Natural killer cell (primary cell): ENCODE measurements around the gene RGMA. TPM values are rescaled to one million over a fixed set of nuclear protein-coding genes. Genes with fewer than 3 reads are reported as not detected.

Experiments used
- ATAC-seq, 3 donors: fragments of 150-1000 bp in 2 of 3; fragments of 200-7000 bp in 1 of 3; cut with Tn5 transposase; 1 replicate in 1 of 3; 2 replicates in 2 of 3; pipeline ENCODE4 v1.10.0; 2021; ENCODE audit warnings: mild to moderate bottlenecking in 2 of 3, moderate library complexity in 2 of 3
- DNase-seq, 2 donors: peaks; one replicate each; pipeline versions ENCODE4 v3.0.0 to v3.0.0-alpha.2; 2013 to 2021; ENCODE audit warnings: mixed read lengths in 1 of 2
- H3K27ac ChIP-seq: one replicate; pipeline ENCODE4 v1.5.1; 2013; ENCODE audit warnings: mild to moderate bottlenecking, low read length
- H3K27me3 ChIP-seq: one replicate; pipeline ENCODE4 v1.6.1; 2013; ENCODE audit warnings: low read length; ENCODE audit not compliant: control insufficient read depth, insufficient read depth
- H3K36me3 ChIP-seq: one replicate; pipeline ENCODE4 v1.6.1; 2013; ENCODE audit warnings: low read length; ENCODE audit not compliant: control insufficient read depth, insufficient read depth
- H3K4me1 ChIP-seq: one replicate; pipeline ENCODE4 v1.6.1; 2013; ENCODE audit warnings: low read length; ENCODE audit not compliant: control insufficient read depth, insufficient read depth
- H3K4me3 ChIP-seq: one replicate; pipeline ENCODE4 v1.5.1; 2013; ENCODE audit warnings: low read length
- H3K9me3 ChIP-seq: one replicate; pipeline ENCODE4 v1.6.1; 2013; ENCODE audit warnings: low read length; ENCODE audit not compliant: control insufficient read depth, insufficient read depth
- H3K27ac Mint-ChIP-seq, 2 donors: one replicate each; pipeline ENCODE4 v1.8.0; 2022; ENCODE audit warnings: mild to moderate bottlenecking in 2 of 2, mixed read lengths in 2 of 2, moderate library complexity in 1 of 2
- H3K27me3 Mint-ChIP-seq, 2 donors: one replicate each; pipeline ENCODE4 v1.8.0; 2022; ENCODE audit warnings: low read depth in 2 of 2, mixed read lengths in 2 of 2
- H3K36me3 Mint-ChIP-seq: one replicate; pipeline ENCODE4 v1.8.0; 2022; ENCODE audit warnings: mixed read lengths
- H3K4me1 Mint-ChIP-seq, 2 donors: one replicate each; pipeline ENCODE4 v1.8.0; 2022; ENCODE audit warnings: mixed read lengths in 2 of 2
- H3K4me3 Mint-ChIP-seq: one replicate; pipeline ENCODE4 v1.8.0; 2022; ENCODE audit warnings: mild to moderate bottlenecking, moderate library complexity, mixed read lengths
- H3K9me3 Mint-ChIP-seq, 2 donors: one replicate each; pipeline ENCODE4 v1.8.0; 2022; ENCODE audit warnings: mixed read lengths in 2 of 2
- WGBS: methylation state at CpG from one replicate; pipeline ENCODE4 v1.1.7; 2013; ENCODE audit warnings: missing lambda C conversion rate; ENCODE audit not compliant: insufficient coverage; 5-methylcytosine and 5-hydroxymethylcytosine counted together
- intact Hi-C: fragments of 100-400 bp; cut with micrococcal nuclease; formaldehyde crosslinking; loops from one replicate; pipeline ENCODE4 v1.14.2; 2022
- total RNA-seq, 4 donors: library from RNA; stranded (reverse); fragments of 120-200 nt in 1 of 4; gene quantifications; one replicate each; pipeline versions ENCODE4 v1.2.3 to v1.2.4, GENCODE V29; 2013 to 2022
- TF ChIP-seq, protein P1 (sequence below): fragments of 200-600 bp; IDR thresholded peaks from one replicate; pipeline ENCODE4 v1.8.0; 2022; ENCODE audit warnings: antibody characterized with exemption

The RGMA gene
- total RNA-seq, 3 donors from 2014 or later (not counting 1 experiment from before 2014, with no cell fraction given): not detected

DNA sequence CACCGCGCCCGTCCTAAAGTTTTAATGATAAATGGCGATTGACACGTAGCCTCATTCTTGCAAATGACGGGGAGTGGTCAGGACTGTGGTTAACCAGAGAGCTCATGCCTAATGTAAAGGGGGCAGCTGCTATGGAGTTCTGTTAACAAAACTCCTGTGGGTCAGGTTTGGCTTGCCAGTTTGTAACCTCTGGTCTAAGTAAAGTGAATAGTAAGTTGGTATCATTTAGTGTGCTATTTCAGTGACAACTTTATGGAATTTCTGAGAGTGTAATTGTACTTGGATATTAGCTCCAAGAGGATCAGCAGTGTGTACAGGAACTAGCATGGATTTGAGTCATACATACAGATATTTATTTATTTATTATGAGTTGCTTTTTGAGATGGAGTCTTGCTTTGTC lies 87.9 kb downstream of the RGMA start:
- intact Hi-C loops: loop anchor here (2.0 kb wide), 1 partner anchor 76 kb away; no protein-coding TSS in a partner anchor
- DNase-seq: no peak
- Histone ChIP-seq H3K9me3 (no peaks in the 10 kb centered on the region), H3K4me1 (no peaks in the 10 kb centered on the region), H3K4me3 (no peak overlapping the region), H3K36me3 (peaks cover 93% of the 10 kb centered on the region), H3K27me3 (no peaks in the 10 kb centered on the region), H3K27ac (no peak overlapping the region)
- no peak for ATAC-seq
- Mint-ChIP-seq H3K36me3 (peaks cover 65% of the 10 kb centered on the region), H3K27me3 (no peaks in the 10 kb centered on the region), H3K4me1 (peaks cover 11 to 12% of the 10 kb centered on the region in 2 donors), H3K9me3 (no peaks in the 10 kb centered on the region), H3K27ac (peak overlapping the region; percentile 10 to 33), H3K4me3 (no peak overlapping the region)
- TF ChIP-seq, protein P1, sequence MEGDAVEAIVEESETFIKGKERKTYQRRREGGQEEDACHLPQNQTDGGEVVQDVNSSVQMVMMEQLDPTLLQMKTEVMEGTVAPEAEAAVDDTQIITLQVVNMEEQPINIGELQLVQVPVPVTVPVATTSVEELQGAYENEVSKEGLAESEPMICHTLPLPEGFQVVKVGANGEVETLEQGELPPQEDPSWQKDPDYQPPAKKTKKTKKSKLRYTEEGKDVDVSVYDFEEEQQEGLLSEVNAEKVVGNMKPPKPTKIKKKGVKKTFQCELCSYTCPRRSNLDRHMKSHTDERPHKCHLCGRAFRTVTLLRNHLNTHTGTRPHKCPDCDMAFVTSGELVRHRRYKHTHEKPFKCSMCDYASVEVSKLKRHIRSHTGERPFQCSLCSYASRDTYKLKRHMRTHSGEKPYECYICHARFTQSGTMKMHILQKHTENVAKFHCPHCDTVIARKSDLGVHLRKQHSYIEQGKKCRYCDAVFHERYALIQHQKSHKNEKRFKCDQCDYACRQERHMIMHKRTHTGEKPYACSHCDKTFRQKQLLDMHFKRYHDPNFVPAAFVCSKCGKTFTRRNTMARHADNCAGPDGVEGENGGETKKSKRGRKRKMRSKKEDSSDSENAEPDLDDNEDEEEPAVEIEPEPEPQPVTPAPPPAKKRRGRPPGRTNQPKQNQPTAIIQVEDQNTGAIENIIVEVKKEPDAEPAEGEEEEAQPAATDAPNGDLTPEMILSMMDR: no peak
- 81% methylated on average over 6 of the region's 6 CpGs for WGBS

DNA sequence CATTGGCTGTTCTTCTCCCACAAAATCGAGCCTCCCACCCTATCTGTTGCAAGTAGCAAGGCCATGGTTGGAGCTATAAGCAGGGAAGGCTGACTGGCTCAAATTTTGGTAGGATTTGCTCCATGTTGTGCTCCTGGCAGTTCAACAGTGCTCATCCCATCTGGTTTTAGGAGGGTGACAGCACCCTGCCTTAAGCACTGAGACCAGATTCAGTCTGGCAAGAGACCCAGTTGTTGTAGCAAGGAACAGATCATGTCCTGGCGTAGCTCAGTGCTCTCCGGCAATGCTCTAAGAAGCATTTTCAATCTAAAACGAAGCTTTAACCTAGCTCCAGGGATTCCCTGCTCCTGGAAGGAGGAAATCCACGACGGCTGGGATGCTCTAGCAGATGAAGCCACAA lies 91.2 kb downstream of the RGMA start:
- no peak overlapping the region for H3K4me3 Mint-ChIP-seq
- H3K9me3 Mint-ChIP-seq: no peaks in the 10 kb centered on the region
- no peak overlapping the region for H3K27ac Mint-ChIP-seq
- no peak overlapping the region for H3K27ac ChIP-seq
- peaks cover 71% of the 10 kb centered on the region for H3K36me3 Mint-ChIP-seq
- intact Hi-C loops: no loop called here
- peaks cover 19 to 35% of the 10 kb centered on the region in 2 donors for H3K4me1 Mint-ChIP-seq
- DNase-seq (no peak), ATAC-seq (no peak)
- 93% methylated on average over 6 of the region's 6 CpGs for WGBS
- no peaks in the 10 kb centered on the region for H3K4me1 ChIP-seq
- H3K4me3 ChIP-seq: no peak overlapping the region
- H3K27me3 ChIP-seq: no peaks in the 10 kb centered on the region
- H3K9me3 ChIP-seq: no peaks in the 10 kb centered on the region
- TF ChIP-seq, protein P1: no peak
- peaks cover 93% of the 10 kb centered on the region for H3K36me3 ChIP-seq
- H3K27me3 Mint-ChIP-seq: no peaks in the 10 kb centered on the region

DNA sequence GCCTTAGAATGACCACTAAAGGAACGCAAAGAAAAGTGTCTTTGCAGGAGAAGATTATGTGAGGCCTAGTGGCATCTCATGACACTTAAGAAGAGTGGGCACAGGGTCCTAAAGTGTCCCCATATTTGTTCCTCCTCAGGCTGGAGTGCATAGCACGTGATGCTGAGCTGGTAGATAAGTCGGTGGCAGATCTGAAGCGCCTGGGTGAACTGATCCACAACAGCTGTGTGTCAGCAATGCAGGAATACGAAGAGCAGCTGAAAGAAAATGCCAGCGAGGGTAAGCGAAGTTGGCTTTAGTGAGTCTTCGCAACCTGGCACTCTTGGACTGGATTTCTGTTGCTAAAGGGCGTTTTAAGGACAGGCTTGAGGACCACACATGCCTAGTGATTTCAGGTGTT lies 96.3 kb downstream of the RGMA start:
- Histone ChIP-seq H3K27me3 (no peaks in the 10 kb centered on the region), H3K27ac (no peak overlapping the region), H3K4me3 (no peak overlapping the region), H3K9me3 (no peaks in the 10 kb centered on the region), H3K36me3 (peaks cover 94% of the 10 kb centered on the region), H3K4me1 (no peaks in the 10 kb centered on the region)
- Mint-ChIP-seq H3K9me3 (no peaks in the 10 kb centered on the region), H3K27me3 (no peaks in the 10 kb centered on the region), H3K4me1 (peaks cover 25 to 33% of the 10 kb centered on the region in 2 donors), H3K36me3 (peaks cover 48% of the 10 kb centered on the region), H3K27ac (peak overlapping the region in 1 of 2 donors; percentile 57), H3K4me3 (no peak overlapping the region)
- no peak for ATAC-seq
- TF ChIP-seq, protein P1: no peak
- over 99% methylated on average over 9 of the region's 9 CpGs for WGBS
- intact Hi-C loops: no loop called here
- no peak for DNase-seq

DNA sequence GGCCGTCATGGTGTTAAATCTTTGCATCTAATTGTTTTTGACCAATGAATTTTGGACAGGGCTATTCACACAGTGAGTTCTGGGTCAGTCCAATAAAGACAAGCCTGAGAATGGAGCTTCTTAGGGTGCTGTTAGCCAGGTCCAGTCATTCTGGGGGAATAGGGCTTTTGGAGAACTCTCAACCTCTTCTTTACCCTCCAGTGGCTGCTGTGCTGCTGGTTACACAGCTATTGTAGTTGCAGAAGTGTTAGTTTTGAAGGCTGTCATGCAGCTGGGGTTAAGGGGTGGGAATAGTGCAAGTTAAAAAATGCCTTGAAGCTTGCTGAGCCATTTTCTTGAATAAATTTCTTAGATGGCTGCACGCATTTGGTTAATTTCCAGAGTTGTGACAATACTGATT lies 99.0 kb downstream of the RGMA start:
- Histone ChIP-seq H3K27ac (no peak overlapping the region), H3K4me3 (no peak overlapping the region), H3K4me1 (no peaks in the 10 kb centered on the region), H3K9me3 (no peaks in the 10 kb centered on the region), H3K36me3 (peaks cover 90% of the 10 kb centered on the region), H3K27me3 (no peaks in the 10 kb centered on the region)
- Mint-ChIP-seq H3K27ac (peak overlapping the region; percentile 12 to 47), H3K9me3 (no peaks in the 10 kb centered on the region), H3K27me3 (no peaks in the 10 kb centered on the region), H3K4me1 (peaks cover 24 to 27% of the 10 kb centered on the region in 2 donors), H3K4me3 (no peak overlapping the region), H3K36me3 (peaks cover 34% of the 10 kb centered on the region)
- TF ChIP-seq, protein P1: no peak
- DNase-seq: no peak
- ATAC-seq: no peak
- 95% methylated on average over 2 of the region's 2 CpGs for WGBS
- intact Hi-C loops: no loop called here
